HCT116 (cell line): ENCODE results near the gene PSMA7. TPM values are rescaled to one million over a fixed set of nuclear protein-coding genes. Genes with fewer than 3 reads are reported as not detected.

ENCODE experiments used
- ATAC-seq: fragments of 200-7000 bp; cut with Tn5 transposase; 2 replicates; pipeline ENCODE4 v1.9.1; 2020; ENCODE audit warnings: mild to moderate bottlenecking, moderate library complexity
- BruUV-seq: library from RNA; stranded (reverse); fragments of 400-500 nt; replicated peaks from 2 replicates; lab custom pipeline; 2021; lab: Mats Ljungman, UMichigan
- CTCF ChIA-PET: fragments of 300-600 bp; sonication (Branson Sonifier 250); formaldehyde crosslinking; loops from one replicate; lab custom pipeline; 2021; ENCODE audit warnings: antibody characterized with exemption; lab: Charles Lee
- POLR2A ChIA-PET: fragments of 300-600, 350-600 bp; sonication (Branson Sonifier 250); formaldehyde crosslinking; loops from one replicate; lab custom pipeline; 2021; ENCODE audit warnings: antibody characterized with exemption; lab: Charles Lee
- RAD21 ChIA-PET, 2 experiments: fragments of 300-600 bp; sonication (Branson Sonifier 250); formaldehyde crosslinking; loops; one replicate each; lab custom pipeline; 2023; ENCODE audit warnings: low total read pairs in 2 of 2; ENCODE audit not compliant: uncharacterized antibody in 2 of 2, unreplicated experiment in 2 of 2, low non-redundant PET in 1 of 2; lab: Charles Lee
- DNase-seq: peaks from one replicate; pipeline ENCODE4 v3.0.0-alpha.2; 2010; ENCODE audit warnings: low read depth, low spot score
- H2AFZ ChIP-seq: fragments of 200-600 bp; shearing (Covaris generic), sonication (generic); 2 replicates; pipeline ENCODE4 v1.6.1; 2017; ENCODE audit warnings: low read depth, mixed run types, mixed read lengths, antibody characterized with exemption, low read length; ENCODE audit not compliant: poor library complexity, severe bottlenecking
- H3K27ac ChIP-seq: 2 replicates; pipeline ENCODE4 v1.5.1; 2012; ENCODE audit warnings: low read depth, low read length
- H3K27me3 ChIP-seq: fragments of 200-600 bp; sonication (generic); 2 replicates; pipeline ENCODE4 v1.6.1; 2016; ENCODE audit warnings: mixed run types, low read length, mixed read lengths; ENCODE audit not compliant: insufficient read depth
- H3K36me3 ChIP-seq, 2 experiments: fragments of 200-500 bp in 1 of 2; fragments of 200-600 bp in 1 of 2; sonication (Bioruptor generic) in 1 of 2; sonication (generic) in 1 of 2; 2 replicates each; pipeline versions ENCODE4 v1.5.1 to v1.6.1; 2014 to 2016; ENCODE audit warnings: low read length in 2 of 2, inconsistent platforms in 1 of 2, mixed read lengths in 1 of 2, mixed run types in 1 of 2; ENCODE audit not compliant: insufficient read depth in 2 of 2, control insufficient read depth in 1 of 2
- H3K4me1 ChIP-seq, 2 experiments: fragments of 200-600 bp in 1 of 2; sonication (generic) in 1 of 2; 2 replicates each; pipeline versions ENCODE4 v1.5.1 to v1.6.1; 2012 to 2017; ENCODE audit warnings: low read length in 2 of 2, inconsistent platforms in 1 of 2, mild to moderate bottlenecking in 1 of 2, mixed read lengths in 1 of 2, mixed run types in 1 of 2, moderate library complexity in 1 of 2; ENCODE audit not compliant: insufficient read depth in 2 of 2, control insufficient read depth in 1 of 2
- H3K4me2 ChIP-seq: fragments of 200-600 bp; sonication (generic); 2 replicates; pipeline ENCODE4 v1.6.1; 2017; ENCODE audit warnings: mixed run types, low read length, mixed read lengths
- H3K4me3 ChIP-seq, 2 experiments: fragments of 200-600 bp in 1 of 2; sonication (generic) in 1 of 2; replicated peaks in 1 of 2; 2 replicates each; pipeline ENCODE4 v1.5.1; 2011 to 2016; ENCODE audit warnings: low read length in 2 of 2, control low read depth in 1 of 2, low read depth in 1 of 2, mild to moderate bottlenecking in 1 of 2, mixed read lengths in 1 of 2, mixed run types in 1 of 2
- H3K79me2 ChIP-seq: fragments of 200-600 bp; sonication (generic); 2 replicates; pipeline ENCODE4 v1.6.1; 2017; ENCODE audit warnings: mild to moderate bottlenecking, mixed run types, low read length, moderate library complexity, mixed read lengths; ENCODE audit not compliant: insufficient read depth
- H3K9ac ChIP-seq: fragments of 200-600 bp; sonication (generic); 2 replicates; pipeline ENCODE4 v1.6.1; 2016; ENCODE audit warnings: low read length, mixed read lengths
- H3K9me2 ChIP-seq: fragments of 200-600 bp; sonication (generic), shearing (Covaris generic); 2 replicates; pipeline ENCODE4 v1.6.1; 2017; ENCODE audit warnings: mixed run types, mild to moderate bottlenecking, moderate library complexity; ENCODE audit not compliant: insufficient read depth
- H3K9me3 ChIP-seq, 2 experiments: fragments of 200-500 bp in 1 of 2; fragments of 200-600 bp in 1 of 2; sonication (Bioruptor generic) in 1 of 2; sonication (generic) in 1 of 2; 2 replicates each; pipeline ENCODE4 v1.6.1; 2014 to 2017; ENCODE audit warnings: low read length in 2 of 2, mixed read lengths in 2 of 2, inconsistent platforms in 1 of 2, low read depth in 1 of 2, mild to moderate bottlenecking in 1 of 2, mixed run types in 1 of 2, moderate library complexity in 1 of 2; ENCODE audit not compliant: control insufficient read depth in 1 of 2, insufficient read depth in 1 of 2
- H4K20me1 ChIP-seq: fragments of 200-600 bp; sonication (generic), shearing (Covaris generic); 2 replicates; pipeline ENCODE4 v1.6.1; 2017; ENCODE audit warnings: mixed run types, mild to moderate bottlenecking, moderate library complexity; ENCODE audit not compliant: insufficient read depth
- SP1 ChIP-seq: IDR thresholded peaks from 2 replicates; pipeline ENCODE4 v1.6.1; 2012; ENCODE audit warnings: low read depth
- intact Hi-C: fragments of 100-400 bp; cut with micrococcal nuclease; formaldehyde crosslinking; loops from 2 replicates; pipeline ENCODE4 v1.10.0; 2022
- total RNA-seq: library from RNA; stranded (reverse); gene quantifications from one replicate; pipeline ENCODE4 v1.2.1, GENCODE V29; 2021; ENCODE audit not compliant: unreplicated experiment
- TF ChIP-seq, protein P1 (sequence below): IDR thresholded peaks from 2 replicates; pipeline ENCODE4 v1.6.1; 2012
- TF ChIP-seq, protein P2 (sequence below), 3 experiments: fragments of 200-600 bp in 1 of 3; sonication (generic) in 1 of 3; IDR thresholded peaks in 2 of 3; conservative IDR thresholded peaks in 1 of 3; 2 replicates each; pipeline ENCODE4 v1.5.1; 2012 to 2017; ENCODE audit warnings: low read depth in 2 of 3, low read length in 2 of 3, antibody characterized with exemption in 1 of 3, borderline replicate concordance in 1 of 3, control low read depth in 1 of 3, mild to moderate bottlenecking in 1 of 3, mixed read lengths in 1 of 3, mixed run types in 1 of 3, moderate library complexity in 1 of 3; ENCODE audit not compliant: insufficient read depth in 1 of 3
- TF ChIP-seq, protein P3 (sequence below): IDR thresholded peaks from 2 replicates; pipeline ENCODE4 v1.6.1; 2011; ENCODE audit warnings: mild to moderate bottlenecking, low read length, moderate library complexity; ENCODE audit not compliant: insufficient replicate concordance; ENCODE audit errors: extremely low read depth

The PSMA7 gene
- total RNA-seq, 1 experiment from 2014 or later, result 364 TPM

DNA sequence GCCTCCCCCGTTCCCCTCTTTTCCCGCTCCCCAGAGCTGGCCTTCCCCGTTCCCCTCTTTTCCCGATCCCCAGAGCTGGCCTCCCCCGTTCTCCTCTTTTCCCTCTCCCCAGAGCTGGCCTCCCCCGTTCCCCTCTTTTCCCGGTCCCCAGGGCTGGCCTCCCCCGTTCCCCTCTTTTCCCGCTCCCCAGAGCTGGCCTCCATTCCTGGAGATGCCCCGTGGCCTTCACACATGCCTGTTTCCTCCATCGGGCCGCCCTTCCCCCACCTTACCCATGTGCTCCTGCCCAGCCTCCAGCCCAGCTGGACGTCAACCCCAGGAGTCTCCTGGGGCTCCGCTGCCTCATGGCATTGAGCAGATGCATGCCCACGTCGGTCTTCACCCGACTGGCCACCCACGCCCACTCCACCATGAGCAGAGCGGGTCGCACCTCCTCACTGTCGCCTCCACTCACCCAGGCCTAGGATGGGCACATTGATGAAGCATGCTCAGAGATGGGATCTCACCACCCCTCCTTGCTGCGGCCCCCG, 8.7 kb upstream of the PSMA7 start:
- CTCF ChIA-PET, result no interaction called here

More for the DNA sequence above, 8.7 kb upstream of the PSMA7 start:
- Histone ChIP-seq H3K4me1 (peaks cover 16 to 22% of the 10 kb centered on the region in 2 experiments), H3K79me2 (peaks cover 99% of the 10 kb centered on the region), H3K9ac (no peak overlapping the region), H3K4me3 (no peak overlapping the region), H3K9me2 (no peaks in the 10 kb centered on the region), H3K9me3 (no peaks in the 10 kb centered on the region), H3K27ac (no peak overlapping the region; the same call in 1 of the 2 replicates), H4K20me1 (no peaks in the 10 kb centered on the region), H3K27me3 (no peaks in the 10 kb centered on the region), H3K36me3 (peaks cover 0 to 18% of the 10 kb centered on the region in 2 experiments; a peak in 2 of 4 replicates), H2AFZ (no peak overlapping the region), H3K4me2 (no peak overlapping the region)
- intact Hi-C loops, result no loop called here
- no peak for TF ChIP-seq SP1
- TF ChIP-seq, protein P1, sequence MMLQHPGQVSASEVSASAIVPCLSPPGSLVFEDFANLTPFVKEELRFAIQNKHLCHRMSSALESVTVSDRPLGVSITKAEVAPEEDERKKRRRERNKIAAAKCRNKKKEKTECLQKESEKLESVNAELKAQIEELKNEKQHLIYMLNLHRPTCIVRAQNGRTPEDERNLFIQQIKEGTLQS, result no peak
- TF ChIP-seq, protein P2, sequence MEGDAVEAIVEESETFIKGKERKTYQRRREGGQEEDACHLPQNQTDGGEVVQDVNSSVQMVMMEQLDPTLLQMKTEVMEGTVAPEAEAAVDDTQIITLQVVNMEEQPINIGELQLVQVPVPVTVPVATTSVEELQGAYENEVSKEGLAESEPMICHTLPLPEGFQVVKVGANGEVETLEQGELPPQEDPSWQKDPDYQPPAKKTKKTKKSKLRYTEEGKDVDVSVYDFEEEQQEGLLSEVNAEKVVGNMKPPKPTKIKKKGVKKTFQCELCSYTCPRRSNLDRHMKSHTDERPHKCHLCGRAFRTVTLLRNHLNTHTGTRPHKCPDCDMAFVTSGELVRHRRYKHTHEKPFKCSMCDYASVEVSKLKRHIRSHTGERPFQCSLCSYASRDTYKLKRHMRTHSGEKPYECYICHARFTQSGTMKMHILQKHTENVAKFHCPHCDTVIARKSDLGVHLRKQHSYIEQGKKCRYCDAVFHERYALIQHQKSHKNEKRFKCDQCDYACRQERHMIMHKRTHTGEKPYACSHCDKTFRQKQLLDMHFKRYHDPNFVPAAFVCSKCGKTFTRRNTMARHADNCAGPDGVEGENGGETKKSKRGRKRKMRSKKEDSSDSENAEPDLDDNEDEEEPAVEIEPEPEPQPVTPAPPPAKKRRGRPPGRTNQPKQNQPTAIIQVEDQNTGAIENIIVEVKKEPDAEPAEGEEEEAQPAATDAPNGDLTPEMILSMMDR (IDR thresholded peaks at IDR 0.05 in 2 of 3, conservative IDR thresholded peaks at IDR 0.05 in 1 of 3; ENCODE audit: borderline replicate concordance in 1 of 3, insufficient read depth in 1 of 3, low read depth in 2 of 3, low read length in 2 of 3), result no peak
- TF ChIP-seq, protein P3, sequence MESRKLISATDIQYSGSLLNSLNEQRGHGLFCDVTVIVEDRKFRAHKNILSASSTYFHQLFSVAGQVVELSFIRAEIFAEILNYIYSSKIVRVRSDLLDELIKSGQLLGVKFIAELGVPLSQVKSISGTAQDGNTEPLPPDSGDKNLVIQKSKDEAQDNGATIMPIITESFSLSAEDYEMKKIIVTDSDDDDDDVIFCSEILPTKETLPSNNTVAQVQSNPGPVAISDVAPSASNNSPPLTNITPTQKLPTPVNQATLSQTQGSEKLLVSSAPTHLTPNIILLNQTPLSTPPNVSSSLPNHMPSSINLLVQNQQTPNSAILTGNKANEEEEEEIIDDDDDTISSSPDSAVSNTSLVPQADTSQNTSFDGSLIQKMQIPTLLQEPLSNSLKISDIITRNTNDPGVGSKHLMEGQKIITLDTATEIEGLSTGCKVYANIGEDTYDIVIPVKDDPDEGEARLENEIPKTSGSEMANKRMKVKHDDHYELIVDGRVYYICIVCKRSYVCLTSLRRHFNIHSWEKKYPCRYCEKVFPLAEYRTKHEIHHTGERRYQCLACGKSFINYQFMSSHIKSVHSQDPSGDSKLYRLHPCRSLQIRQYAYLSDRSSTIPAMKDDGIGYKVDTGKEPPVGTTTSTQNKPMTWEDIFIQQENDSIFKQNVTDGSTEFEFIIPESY, result no peak
- ChIA-PET POLR2A (no interaction called here), RAD21 (no interaction called here)
- no TSS peak for BruUV-seq
- ATAC-seq, result no peak
- no peak for DNase-seq
